HG03575 (cell line): ENCODE measurements around the gene TPD52L1.

ENCODE experiments used
- ATAC-seq: cut with Tn5 transposase; IDR thresholded peaks from one replicate; pipeline ENCODE4 v1.9.1; 2021; ENCODE audit not compliant: unreplicated experiment, insufficient number of reproducible peaks, low FRiP score; ENCODE audit errors: extremely low read depth

TPD52L1 gene

GRCh38 chr6:125169522-125169921 lies 15.9 kb downstream of the TPD52L1 start:
- ATAC-seq, result no peak

GRCh38 chr6:125170376-125170775 lies 16.8 kb downstream of the TPD52L1 start:
- ATAC-seq, result no peak

- ATAC-seq, result no peak
Measured at GRCh38 chr6:125173341-125174095, 19.9 kb downstream of the TPD52L1 start.

DNA sequence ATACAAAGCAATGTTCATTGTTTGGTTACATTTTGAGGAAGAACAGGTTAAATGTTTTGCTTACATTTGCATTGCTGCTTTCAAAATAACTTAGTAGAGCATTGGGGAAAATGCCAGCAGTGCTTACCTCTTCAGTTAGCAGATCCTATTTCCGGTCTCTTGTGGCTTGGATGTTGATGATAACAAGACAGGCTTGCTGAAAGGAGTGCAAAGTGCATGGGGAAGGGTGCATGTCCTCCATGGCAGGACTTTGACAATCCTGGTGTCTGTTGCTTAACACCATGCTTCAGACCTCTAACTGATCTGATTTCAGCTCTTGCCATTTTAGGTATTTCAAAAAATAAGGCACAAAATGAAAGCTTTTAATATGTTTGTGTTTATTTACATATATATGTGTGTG lies 21.1 kb downstream of the TPD52L1 start:
- ATAC-seq, result no peak

DNA sequence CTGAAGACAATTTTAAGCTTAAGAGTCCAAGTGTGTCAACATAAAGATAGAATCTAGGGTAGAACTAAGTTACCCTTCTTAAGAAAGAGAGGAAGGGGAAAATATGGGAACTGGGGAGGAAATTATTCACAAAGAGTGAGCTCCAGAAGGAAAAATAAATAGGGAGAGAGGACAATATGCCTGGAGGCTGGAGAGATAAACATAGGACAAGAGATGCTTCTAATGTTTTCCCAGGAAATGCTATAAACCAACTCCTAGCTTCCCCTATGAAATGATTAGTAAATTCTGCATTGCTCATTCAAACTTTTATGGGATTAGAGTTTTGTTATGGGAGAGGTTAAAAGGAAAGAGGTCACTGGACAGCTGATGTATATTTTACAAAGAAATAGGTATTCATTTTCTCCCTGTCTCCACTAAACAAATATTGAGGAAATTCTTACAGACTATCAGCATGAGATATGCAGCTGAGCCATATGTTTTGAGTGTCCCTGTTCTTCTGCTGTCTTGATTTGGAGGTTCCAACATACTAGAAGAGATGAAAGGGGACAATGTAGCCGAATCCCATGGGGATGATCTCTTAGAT lies 22.0 kb downstream of the TPD52L1 start:
- no peak for ATAC-seq

DNA sequence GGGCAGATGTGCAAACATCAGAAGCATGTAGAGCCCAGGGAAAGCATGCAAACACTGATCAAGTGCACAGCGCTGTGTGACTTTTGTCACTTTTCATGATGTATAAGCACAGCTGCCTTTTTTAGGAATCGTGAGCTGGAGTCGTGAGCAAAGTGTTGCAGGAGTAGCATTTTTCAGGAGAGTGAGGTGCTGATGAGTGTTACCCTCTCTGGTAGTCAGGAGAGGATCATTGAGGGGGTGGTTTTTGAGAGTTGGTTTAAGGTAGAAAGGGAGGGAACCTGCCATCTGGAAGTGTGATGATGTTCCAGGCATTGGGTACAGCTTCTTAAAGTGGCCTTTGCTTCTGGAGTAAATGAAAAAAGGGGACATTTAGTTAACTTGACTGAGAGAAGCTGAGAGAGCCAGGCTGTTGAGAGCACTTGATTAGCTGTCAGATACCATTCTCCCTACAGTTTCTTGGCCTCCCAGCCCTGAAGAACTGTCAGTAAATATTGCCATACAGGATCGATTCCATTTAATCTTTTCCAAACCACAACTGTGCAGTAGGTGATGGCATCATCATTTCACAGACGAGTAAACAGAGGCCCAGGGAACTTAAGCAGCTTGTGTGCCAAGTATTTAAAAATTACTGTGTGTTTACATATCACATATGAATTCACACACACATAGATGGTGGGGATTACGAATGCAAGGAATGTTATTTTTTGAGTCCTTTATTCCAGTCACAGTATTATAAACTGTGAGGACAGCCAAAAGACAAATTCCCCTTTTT lies 28.9 kb downstream of the TPD52L1 start:
- no peak for ATAC-seq

DNA sequence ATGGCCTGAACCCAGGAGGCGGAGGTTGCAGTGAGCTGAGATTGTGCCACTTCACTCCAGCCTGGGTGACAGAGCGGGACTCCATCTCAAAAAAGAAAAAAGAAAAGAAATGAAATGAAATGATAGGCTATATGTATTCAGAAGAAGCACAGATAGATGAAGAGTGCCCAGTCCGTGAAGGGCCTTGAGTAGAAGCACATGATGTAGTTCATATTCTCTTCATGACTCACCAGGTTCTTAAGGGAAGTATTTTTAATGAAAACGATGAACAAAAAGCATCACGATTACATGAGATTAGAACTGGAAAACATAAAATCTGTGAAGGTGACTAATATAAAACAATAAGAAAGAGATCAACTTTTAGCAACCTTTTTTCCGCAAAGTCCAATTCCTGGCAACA lies 29.8 kb downstream of the TPD52L1 start:
- ATAC-seq, result no peak

- no peak for ATAC-seq
Measured at GRCh38 chr6:125188037-125188436, 34.5 kb downstream of the TPD52L1 start.

DNA sequence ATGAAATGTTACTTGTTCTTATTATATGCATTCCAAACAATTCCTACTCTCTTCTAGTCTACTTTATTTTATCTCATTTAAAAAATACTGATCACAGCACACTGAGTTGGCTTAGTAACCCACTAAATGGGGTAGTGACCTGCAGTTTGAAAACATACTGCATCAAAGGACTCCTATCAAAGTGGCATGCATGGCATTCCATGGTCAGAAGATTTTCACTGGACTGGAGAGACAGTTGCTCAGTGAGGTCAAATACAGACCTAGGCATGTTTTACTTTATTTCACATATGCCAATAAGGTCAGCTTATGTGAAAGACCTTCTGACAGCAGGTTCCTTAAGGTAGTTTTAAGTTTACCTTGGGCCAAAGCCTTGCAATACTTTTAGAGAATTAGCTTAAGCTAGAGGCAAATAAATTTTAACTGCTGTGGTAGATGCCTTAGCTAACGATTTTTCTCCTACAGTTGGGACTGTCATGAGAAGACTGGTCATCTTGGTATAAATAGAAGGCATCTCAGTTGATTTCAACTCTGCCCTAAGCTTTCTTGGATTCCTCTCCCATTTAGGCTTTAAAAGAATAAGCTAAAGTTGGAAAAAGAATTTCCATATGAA lies 35.1 kb downstream of the TPD52L1 start:
- ATAC-seq, result no peak

- ATAC-seq, result no peak
Measured at GRCh38 chr6:125189494-125189893, 35.9 kb downstream of the TPD52L1 start.

GRCh38 chr6:125190667-125191066 lies 37.1 kb downstream of the TPD52L1 start:
- ATAC-seq, result no peak

DNA sequence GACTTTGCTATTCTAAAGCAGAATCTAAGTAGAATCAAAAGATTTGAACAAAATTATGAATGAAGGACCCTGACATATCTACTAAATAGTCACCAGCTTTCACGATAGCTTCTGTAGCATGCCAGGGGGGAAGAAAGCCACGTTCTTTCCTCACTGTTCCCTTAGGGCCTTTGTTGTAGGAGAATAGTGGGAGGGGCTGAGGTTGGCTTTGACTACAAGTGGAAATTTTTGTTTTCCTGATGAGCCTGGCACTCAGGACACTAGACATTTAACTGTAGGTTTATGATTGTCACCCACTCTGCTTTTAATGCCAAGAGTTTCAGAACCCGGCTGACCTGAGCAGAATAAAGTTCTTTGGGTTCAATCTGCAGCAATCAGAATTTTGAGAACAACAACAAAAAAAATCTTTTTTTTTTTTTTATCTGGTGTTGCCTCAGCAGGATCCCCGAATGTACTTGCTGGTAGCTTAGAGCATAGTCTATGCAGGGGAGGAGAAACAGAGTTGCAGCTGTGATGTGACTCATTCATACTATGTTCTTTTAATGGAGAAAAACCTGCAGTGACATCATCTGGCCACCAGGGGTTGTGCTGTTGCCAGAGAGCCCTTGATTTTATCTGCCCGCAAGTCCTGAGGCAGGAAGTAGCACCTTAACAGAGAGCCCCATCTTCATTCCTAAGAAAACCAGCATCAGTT lies 38.5 kb downstream of the TPD52L1 start:
- peak; percentile 97 for ATAC-seq

DNA sequence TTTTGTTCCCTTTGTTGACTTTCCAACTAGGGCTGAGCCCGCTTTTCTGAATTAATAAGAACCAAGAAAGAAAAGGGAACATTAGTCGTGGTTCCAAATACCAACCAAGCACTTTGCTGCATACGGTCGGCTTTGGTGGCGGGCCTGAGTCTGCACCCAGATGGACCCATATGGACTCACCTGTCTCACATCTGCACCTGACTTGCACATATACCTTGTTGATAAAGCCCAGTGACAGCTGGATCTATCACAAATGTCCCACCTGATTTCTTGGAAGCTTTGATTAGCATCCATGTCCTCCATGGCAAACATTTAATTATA lies 39.0 kb downstream of the TPD52L1 start:
- ATAC-seq, result no peak

DNA sequence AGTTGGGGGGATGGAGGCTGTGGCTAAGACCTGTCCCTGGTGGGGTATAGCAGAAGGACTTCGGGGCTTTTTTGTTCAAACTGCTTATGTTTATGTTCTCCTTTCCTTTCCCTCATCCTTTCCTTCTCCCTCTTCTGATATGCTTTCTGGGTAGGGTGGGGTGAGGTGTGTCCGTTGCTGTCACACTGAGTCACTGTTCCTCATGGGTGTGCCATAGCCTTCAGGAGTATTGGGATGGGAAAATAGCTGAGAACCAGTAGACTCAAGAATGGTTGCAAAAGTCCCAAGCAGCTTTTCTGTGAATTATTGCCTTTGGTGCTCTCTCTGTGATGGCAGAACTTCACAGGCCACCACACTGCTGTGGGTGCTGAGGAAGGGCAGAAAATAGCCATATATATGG lies 39.6 kb downstream of the TPD52L1 start:
- no peak for ATAC-seq

GRCh38 chr6:125194941-125195340 lies 41.4 kb downstream of the TPD52L1 start:
- ATAC-seq, result no peak

GRCh38 chr6:125195526-125195925 lies 42.0 kb downstream of the TPD52L1 start:
- no peak for ATAC-seq

GRCh38 chr6:125196613-125197012 lies 43.0 kb downstream of the TPD52L1 start:
- no peak for ATAC-seq

GRCh38 chr6:125197795-125198269 lies 44.3 kb downstream of the TPD52L1 start:
- ATAC-seq, result no peak

DNA sequence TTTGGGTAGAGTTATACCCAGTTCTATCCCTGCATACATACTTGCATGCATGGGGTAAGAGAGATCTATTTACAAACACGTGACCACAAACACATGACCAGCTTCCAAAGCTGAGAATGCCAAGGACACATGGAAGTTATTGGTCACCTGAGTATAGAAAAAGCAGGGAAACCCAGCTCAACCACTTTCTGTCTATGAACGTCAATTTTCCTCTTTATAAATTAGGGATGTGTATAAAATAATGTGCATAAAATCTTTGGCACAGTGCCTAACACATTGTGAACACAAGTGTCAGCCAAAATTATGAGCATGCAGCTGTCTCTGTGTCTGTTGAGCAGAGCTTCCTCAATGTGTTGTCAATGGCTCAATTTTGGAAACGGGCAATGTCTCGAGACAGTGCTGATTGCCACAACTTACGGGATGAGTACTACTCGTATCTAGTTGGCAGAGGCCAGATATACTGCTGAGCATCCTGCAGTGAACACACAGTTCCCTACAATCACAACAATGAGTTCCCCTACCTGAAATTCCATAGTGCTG lies 44.9 kb downstream of the TPD52L1 start:
- ATAC-seq, result no peak
